ENCODE measurements around the gene UTS2R.

GRCh38 chr17:82388922-82389283 lies 17.3 kb downstream of the UTS2R start:
- TF ChIP-seq CTCF (IDR thresholded peaks at IDR 0.05) (no peak), POLR2AphosphoS5 (IDR thresholded peaks at IDR 0.05) (no peak), POLR2A (IDR thresholded peaks at IDR 0.05) (no peak), EP300 (IDR thresholded peaks at IDR 0.05) (no peak)

Measured in upper lobe of left lung (tissue), 4 donors.